GOT3 (cell line): ENCODE results near the gene CGAS.
"Not testable (repeated sequence)": the region's sequence is repeated elsewhere in the genome, so short reads cannot be mapped to it uniquely, and the experiment has no call there.

ENCODE experiments used
- DNase-seq: peaks from one replicate; lab custom pipeline; 2025; ENCODE audit warnings: mixed read lengths; lab: John Stamatoyannopoulos, UW

CGAS gene

DNA sequence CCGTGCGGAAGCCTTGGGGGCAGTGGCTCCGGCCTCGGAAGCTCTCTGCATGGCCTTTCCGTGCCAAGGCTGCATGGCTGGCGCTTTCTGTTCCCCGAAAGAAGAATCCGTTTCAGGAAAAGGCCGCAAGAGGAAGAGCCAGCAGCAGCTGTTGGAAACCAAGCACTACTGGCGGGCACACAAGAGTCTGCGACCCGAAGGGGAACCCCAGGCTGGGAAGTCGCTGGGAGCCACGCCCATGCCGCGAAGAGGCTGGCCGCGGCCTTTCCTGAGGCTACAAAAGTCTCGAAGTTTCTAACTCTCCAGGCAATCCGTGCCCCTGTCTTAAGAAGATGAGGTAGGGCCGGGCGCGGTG lies at the start of gene CGAS:
TSS of gene CGAS (minus strand) at position 191 of the 355 bp plus-strand sequence. CDS start at position 75, 116 bp downstream.
- DNase-seq, result peak; percentile 37

DNA sequence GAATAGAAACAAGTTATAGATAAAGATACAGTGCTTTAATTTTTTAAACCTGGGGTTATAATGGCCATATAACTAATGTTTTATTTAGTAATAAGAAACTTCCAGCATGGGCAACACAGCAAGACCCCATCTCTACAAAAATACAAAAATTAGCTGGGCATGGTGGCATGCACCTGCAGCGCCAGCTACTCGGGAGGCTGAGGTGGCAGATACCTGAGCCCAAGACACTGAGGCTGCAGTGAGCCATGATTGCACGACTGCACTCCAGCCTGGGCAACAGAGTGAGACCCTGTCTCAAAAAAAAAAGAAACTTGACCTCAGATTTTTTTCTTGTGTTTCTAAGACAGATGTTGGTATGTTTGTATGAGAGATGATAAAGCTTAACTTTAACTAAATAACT lies 45.8 kb upstream of the CGAS start:
- DNase-seq, result no peak

DNA sequence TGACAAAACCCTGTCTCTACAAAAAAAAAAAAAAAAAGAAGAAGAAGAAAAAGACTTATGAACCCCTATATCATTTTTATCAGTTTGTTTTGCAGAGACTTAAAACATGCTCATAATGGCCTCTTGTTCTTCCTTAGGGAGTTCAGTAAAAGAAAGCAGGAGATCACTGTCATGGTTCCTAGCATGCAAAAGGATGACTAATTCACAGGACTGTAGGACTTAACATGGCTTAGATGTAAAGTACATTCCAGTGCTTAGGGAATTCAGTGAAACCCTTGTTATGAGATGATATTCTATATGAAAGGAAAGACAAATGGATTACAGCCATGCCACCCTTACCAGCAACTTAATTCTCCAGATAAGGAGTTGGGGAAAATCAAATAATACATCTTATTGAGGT lies 39.3 kb upstream of the CGAS start:
- no peak for DNase-seq

DNA sequence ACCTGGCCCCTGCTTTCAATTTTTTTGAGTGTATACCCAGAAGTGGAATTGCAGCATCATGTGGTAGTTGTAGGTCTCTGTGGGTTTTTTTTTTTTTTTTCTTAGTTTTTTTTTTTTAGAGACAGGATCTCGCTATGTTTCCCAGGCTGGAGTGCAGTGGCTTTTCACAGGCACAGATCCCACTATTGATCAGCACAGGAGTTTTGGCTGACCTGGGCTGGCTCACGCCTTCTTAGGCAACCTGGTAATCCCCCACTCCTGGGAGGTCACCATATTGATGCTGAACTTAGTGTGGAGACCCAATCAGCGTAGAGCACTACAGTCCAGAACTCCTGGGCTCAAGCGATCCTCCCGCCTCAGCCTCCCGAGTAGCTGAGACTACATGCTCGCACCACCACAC lies 35.4 kb upstream of the CGAS start:
- DNase-seq, result no peak

DNA sequence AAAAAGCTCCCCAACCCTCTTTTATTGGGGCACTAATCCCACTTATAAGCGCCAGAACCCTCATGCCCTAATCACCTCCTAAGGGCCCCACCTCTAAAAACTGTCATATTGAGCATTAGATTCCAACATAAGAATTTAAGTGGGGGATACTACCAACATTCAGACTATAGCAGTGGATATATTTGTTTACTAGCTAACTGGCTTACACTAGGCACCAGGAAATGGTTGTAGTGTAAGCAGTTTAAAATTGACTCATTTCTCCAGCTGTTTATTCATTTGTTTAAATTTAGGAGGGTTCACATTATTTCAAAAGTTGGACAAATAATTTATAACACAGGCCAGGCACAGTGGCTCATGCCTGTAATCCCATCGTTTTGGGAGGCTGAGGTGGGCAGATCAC lies 32.3 kb upstream of the CGAS start:
- no peak for DNase-seq

DNA sequence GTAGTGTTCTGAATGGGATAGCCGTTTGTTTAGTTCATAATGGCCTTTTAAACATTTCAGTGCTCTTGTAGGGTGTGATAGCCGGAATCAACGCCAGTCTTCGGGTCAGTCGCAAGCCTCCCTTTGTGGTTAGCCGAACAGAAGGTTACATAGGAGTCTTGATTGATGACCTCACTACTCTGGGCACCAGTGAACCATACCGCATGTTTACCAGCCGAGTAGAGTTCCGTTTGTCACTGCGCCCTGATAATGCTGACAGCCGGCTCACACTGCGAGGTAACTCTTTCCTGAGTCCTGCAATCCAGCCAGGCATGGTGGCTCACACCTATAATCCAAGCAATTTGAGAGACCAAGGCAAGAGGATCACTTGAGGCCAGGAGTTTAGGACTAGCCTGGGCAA lies 29.9 kb upstream of the CGAS start:
- no peak for DNase-seq

DNA sequence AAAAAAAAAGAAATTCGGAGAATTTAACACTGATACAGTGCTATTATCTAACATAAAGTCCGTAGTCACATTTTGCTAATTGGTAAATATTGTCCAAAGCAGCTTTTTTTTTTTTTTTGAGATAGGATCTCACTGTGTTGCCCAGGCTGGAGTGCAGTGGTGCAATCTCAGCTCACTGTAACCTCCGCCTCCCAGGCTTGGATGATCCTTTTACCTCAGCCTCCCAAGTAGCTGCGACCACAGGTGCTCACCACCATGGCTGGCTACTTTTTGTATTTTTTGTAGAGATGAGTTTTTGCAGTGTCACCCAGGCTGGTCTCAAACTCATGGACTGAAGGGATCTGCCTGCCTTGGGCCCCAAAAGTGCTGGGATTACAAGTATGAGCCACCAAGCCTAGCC lies 25.3 kb upstream of the CGAS start:
- no peak for DNase-seq

DNA sequence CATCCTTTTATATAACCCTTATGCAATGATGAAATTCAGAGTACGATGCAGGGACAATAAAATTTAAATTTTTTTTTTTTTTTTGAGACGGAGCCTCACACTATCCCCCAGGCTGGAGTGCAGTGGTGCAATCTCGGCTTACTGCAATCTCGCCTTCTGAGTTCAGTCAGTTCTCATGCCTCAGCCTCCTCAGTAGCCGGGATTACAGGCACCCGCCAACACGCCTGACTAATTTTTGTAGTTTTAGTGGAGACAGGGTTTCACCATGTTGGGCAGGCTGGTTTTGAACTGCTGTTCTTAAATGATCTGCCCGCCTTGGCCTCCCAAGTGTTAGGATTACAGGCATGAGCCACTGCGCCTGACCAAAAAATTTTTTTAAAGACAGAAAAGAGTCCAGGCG lies 24.6 kb upstream of the CGAS start:
- DNase-seq, result no peak

DNA sequence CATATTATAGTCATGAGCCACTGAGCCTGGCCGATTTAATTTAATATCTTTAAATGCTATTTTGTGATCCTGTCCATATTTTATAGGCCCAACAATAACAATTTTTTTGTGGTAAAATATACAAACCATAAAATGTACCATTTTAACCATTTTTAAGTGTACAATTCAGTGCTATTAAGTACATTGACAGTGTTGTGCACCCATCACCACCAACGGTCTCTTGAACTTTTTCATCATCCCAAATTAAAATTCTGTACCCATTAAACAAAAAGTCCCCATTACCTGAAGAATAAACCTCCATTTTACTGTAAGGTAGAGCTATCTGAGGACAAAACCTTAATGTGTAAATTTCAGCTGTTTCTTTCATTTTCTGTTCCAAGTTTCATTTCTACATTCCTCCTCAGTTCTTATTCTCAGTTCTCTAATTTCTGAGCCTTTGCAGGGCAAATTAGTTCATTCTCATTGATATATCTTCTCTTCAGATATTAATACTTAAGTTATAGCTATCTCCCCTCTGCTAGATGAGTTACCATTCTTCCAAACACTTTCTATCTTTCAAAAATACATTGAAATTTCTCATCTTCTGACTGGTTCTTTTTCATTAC lies 19.7 kb upstream of the CGAS start:
- no peak for DNase-seq

DNA sequence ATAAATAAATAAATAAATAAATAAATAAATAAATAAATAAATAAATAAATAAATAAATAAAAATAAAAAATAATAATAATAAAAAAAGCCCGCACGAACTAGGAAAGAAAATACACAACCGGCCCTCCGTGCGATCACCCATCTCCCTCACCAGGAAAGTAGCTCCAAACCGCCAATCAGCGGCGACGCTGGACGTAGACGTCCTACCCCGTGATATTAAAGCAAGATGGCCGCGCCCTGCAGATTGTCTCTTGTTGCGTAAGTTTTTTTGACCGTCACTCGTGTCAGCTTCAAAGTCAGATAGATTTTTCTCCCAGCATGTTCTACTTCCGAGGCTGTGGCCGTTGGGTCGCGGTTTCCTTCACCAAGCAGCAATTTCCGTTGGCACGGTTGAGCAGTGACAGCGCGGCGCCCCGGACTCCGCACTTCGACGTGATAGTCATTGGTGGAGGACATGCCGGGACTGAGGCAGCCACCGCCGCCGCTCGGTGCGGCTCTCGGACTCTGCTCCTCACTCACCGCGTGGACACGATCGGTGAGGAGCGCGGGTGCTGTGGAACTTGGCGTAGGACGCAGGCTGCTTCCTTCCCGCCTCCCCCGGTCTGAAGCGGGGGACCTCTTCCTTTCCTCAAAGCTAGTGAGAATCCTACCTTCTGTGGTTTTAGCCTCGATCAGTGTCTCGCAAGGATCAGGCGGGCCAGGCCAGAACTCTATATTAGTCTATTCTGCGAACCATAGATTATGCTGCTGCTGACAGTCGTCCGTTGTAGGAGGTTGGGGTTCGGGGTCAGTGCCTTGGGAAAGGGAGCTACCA lies 9.6 kb upstream of the CGAS start, which contains the start of gene MTO1:
TSS of gene MTO1 (plus strand) at position 201 of the 814 bp plus-strand sequence. CDS start at position 319, 118 bp downstream.
- peak; percentile 50 for DNase-seq

DNA sequence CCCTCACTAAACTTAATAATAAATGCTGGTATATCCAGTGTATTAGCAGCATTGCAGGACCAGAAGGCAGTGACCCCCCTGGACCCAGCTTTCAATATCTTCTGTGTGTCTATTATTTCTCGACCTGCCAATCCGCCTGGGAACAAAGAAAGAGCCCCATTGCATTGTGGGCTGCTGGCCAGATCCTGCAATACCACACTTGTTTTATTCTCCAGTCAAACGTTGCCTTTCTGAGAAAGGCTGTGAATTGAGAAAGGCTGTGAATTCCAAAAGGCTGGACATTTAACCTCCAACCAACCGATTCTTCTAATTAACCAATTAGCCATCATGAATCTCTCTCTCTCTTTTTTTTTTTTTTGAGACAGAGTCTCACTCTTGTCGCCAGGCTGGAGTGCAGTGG lies 8.0 kb upstream of the CGAS start:
- DNase-seq, result no peak

DNA sequence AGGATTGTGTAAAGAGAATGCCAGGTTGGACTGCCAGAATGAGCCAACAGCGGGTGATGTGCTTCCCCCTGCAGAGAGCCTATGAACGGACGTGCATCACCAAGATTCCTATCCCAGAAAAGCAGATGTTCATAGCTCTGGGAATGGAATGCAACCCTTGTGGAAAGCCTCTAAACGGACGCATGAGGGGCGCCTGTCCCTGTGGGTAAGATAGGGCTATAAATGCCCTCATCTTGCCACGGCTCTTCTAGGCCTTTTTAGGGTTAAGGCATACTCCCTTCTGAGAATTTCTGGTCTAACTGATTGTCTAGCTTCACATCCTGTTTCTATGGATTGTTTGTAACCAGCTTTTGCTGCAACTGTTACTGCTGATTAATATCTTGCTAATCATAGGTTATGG lies 7.4 kb upstream of the CGAS start:
- DNase-seq, result not testable (repeated sequence)

DNA sequence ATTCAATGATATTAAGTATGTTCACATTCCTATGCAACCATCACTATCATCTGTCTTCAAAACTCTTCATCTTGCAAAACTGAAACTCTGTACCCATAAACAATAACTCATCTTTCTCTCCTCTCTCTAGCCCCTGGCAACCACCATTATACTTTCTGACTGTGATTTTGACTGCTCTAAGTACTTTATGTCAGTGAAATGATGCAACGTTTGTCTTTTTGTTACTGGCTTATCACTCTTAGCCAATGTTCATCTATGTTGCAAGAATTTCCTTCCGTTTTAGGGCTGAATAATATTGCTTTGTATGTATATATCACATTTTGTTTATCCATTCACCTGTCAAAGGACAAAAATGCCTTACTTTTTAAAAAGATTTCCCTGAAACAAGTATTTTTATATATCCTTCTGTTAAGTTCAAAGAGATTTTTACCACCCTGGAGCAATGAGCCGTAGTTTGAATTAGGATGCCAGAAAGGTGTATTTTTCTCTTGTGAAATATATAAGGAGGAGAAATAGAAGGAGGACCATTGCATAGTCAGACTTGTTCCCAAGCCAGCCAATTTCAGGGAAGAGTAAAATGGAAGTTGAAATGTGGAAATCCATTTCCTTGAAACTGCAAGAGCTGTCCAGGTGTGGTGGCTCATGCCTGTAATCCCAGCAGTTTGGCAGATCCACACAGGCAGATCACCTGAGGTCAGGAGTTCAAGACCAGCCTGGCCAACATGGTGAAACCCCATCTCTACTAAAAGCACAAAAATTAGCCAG lies 4.0 kb upstream of the CGAS start:
- no peak for DNase-seq

DNA sequence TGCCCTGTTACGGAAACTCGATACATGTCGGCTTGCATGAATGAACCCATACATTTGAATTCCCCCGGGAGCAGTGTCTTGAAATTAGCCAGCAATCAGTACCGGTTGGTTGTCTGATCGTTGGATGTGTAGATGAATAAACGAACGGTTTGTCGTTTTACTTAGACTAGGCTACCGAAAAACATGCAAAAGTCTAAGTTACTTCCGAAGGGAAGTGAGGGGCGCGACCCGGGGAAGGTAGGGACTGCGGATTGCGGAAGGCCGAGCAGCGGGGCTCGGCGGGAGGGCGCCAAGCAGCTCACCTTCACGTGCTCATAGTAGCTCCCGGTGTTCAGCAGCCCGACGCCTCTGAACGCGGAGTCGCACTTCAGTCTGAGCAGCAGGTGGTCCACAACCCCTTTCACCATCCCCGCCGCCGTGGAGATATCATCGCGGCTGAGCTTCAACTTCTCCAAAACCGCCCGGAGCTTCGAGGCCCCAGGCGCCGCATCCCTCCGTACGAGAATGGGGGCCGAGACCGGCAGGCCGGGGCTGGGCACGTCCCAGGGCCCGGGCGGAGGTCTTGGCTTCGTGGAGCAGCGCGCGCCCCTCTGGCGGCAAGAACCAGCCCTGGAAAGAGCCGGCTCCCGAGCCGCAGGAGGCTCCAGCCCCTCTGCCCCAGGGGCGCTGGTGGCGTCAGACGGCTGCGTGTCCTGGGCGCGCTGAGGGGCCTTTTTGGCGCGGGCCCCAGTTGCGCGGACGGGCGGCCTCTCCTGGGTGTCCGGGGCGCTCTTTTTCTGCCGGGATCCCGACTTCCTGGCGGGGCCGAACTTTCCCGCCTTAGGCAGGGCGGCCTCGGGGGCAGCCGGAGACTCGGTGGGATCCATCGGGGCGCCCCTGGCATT lies 632 bp downstream of the CGAS start:
- DNase-seq, result no peak

DNA sequence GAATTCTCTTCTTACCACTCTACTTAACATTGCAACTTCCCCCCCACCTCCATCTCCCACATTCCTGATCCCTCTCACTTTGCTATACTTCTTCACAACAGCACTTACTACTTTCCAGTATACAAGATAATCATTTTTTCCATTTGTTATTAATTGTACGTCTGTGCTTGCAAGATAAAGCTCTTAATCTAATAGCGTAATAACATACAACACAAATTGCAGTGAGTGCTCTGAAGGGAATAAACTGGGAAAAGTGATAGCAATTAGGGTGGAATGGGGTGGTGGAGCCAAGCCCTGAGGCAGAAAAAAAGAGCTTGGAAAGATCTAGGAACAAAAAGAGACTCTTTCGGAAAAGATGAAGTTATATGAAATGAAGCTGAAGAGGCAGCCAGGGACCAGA lies 8.5 kb downstream of the CGAS start:
- no peak for DNase-seq

DNA sequence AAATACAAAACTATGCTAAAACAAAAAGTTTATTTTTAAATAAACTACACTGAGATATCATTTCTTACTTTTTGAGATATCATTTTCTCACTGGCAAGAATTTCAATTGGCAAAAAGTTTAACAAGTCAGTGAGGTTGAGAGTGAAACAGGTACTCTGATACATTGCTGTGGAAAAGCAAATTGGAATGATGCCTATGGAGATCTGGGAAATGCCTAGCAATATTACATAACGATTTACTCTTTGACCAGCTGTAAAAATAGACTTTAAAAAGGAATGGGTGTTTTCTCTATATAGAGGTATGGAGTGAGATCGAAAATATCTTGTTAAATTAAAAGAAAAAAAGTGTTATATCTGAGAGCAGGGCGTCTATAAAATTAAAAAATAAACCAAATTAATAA lies 16.9 kb downstream of the CGAS start:
- DNase-seq, result no peak

DNA sequence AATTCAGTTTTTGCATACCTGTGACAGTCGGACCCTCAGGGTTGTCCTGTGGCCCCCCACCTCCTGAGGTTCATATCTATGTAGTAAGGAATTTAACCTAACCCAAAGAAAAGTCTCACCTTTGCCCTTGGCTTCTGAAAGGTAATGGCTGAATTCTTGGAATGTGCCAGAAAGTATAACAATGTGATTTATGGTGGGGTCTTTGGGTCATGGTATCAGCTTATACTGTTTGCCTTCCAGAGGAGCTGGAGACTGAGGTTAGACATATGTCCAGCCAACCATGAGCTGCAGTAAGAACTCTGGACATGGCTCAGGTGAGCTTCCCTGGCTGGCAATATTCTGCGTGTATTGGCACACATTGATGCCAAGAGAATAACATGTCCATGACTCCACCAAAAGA lies 30.6 kb downstream of the CGAS start:
- no peak for DNase-seq

DNA sequence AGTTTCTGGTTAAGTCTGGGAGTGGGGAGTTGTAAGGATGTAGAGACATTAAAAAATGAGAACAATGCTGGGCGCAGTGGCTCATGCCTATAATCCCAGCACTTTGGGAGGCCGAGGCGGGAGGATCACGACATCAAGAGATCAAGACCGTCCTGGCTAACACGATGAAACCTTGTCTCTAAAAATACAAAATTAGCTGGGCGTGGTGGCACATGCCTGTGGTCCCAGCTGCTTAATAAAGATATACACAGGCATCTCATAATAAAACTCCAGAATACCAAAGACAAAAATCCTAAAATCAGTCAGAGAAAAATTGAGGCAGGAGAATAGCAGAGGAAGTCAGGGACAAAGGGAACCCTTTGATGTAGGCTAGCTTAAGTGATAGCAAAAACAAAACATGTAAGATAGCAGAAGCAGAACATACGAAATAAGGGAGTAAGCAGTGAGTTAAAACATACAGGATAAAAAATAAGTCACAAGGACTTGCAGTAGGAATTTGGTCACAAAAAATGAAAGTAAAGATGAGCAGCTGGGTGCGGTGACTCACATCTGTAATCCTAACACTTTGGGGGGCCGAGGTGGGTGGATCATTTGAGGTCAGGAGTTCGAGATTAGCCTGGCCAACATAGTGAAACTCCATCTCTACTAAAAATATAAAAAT lies 33.9 kb downstream of the CGAS start:
- no peak for DNase-seq

DNA sequence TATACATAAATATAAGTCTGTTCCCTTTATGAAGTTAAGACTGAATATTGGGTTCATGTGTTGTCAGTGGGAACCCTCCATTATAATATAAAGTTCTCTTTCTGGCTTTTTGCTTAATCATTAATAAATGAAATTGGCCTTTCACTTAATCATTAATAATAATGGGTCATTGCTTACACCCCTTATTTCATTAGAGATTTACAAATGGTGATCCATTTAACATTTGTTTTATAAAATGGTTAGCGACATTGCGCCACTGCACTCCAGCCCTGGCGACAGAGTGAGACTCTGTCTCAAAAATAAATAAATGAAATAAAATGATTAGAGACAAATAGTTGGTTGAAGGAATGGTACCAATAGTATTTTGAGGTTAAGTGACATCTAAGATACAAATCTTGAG lies 39.0 kb downstream of the CGAS start:
- DNase-seq, result no peak

DNA sequence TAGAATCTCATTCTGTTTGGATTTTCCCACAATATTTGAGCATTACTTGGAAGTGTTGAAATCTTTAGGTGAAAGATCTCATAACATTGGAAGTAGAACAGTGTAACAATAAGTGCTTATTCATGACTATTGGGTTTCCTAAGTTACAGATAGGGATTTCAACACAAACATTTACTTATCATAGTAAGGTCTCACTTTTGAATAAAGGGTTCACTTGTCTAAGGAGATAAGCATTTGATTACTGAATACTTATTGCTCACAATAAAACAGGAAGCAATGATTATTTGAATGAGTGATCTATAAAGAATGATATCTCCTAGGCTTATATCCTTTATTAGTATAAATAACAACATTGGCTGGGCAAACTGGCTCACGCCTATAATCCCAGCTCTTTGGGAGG lies 42.7 kb downstream of the CGAS start:
- DNase-seq, result no peak

DNA sequence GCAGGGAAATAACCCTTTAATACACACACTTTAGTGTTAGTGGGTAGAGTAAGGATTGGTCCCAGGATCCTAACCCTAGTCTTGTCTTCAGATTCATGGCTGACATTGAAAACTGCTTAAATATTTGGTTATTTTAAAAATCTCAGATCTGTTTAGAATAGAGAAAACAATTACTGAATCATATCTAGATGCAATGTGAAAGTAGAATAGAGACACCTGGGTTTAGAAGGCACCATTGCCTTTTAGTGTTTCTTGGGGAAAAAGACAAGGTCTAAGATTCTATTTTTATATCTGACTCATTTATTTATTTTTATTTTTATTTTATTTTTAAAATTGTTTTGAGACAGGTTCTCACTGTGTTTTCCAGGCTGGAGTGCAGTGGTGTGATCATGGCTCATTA lies 51.4 kb downstream of the CGAS start:
- no peak for DNase-seq

DNA sequence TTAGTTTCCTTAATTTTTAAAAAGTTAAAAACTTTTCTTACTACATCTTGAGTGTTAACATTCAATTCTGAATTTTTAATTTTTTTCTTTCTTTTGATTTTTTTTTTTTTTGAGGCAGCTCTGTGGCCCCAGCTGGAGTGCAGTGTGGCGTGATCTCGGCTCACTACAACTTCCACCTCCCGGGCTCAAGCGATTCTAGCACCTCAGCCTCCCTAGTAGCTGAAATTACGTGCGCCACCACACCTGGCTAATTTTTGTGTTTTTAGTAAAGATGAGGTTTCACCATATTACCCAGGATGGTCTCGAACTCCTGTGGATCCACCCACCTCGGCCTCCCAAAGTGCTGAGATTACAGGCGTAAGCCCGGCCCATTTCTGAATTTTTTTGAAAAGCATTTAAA lies 56.2 kb downstream of the CGAS start:
- DNase-seq, result no peak
